GM18870 (cell line): ENCODE data around the gene CBX6.

ENCODE experiments used
- ATAC-seq: cut with Tn5 transposase; IDR thresholded peaks from one replicate; pipeline ENCODE4 v1.9.1; 2021; ENCODE audit warnings: moderate library complexity; ENCODE audit not compliant: unreplicated experiment

Gene CBX6

DNA sequence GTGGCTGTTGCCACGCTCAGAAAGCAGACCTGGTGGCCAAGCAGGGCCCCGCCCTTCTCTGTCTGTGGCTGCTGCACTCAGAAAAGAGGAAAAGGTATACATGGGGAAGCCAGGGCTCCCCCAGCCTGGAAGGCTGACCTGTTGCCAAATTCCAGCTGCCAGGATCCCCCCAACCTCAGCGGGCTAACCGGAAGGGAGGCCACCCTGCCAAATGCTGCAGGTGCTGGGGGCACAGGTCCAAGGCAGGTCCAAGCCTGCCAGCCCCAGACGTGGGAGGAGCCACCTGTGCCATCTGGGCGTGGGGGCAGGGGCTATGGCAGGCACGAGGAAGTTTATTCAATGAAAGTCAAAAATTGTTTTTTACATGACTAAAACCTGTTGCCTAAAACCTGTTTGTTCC lies 30.8 kb downstream of the CBX6 start:
- ATAC-seq, result no peak

- no peak for ATAC-seq
Observed at GRCh38 chr22:38840129-38840528, 31.9 kb downstream of the CBX6 start.

GRCh38 chr22:38839686-38840085 lies 32.3 kb downstream of the CBX6 start:
- no peak for ATAC-seq

GRCh38 chr22:38837414-38837928 lies 34.5 kb downstream of the CBX6 start:
- no peak for ATAC-seq

- no peak for ATAC-seq
Observed at GRCh38 chr22:38835888-38836301, 36.1 kb downstream of the CBX6 start.

DNA sequence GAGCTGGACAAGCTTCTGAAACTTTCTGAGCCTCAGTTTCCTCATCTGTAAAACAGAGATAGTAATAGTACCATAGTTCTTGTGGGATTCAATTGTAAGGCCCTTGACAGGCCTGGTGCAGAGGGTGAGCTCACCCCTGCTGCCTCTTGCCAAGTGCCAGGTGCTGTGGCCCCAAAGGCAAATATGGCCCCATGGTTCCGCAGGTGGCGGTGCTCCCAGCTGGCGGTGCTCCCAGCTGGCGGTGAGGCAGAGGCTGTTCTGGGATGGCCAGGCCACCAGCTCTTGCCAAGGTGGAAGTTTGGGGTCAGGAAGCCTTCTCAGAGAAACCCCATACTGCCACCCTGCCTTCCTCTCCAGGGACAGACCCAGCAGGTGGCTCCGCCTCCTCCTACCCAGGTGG lies 37.0 kb downstream of the CBX6 start:
- no peak for ATAC-seq

GRCh38 chr22:38834215-38834953 lies 37.6 kb downstream of the CBX6 start:
- no peak for ATAC-seq

GRCh38 chr22:38833061-38833460 lies 39.0 kb downstream of the CBX6 start:
- no peak for ATAC-seq

DNA sequence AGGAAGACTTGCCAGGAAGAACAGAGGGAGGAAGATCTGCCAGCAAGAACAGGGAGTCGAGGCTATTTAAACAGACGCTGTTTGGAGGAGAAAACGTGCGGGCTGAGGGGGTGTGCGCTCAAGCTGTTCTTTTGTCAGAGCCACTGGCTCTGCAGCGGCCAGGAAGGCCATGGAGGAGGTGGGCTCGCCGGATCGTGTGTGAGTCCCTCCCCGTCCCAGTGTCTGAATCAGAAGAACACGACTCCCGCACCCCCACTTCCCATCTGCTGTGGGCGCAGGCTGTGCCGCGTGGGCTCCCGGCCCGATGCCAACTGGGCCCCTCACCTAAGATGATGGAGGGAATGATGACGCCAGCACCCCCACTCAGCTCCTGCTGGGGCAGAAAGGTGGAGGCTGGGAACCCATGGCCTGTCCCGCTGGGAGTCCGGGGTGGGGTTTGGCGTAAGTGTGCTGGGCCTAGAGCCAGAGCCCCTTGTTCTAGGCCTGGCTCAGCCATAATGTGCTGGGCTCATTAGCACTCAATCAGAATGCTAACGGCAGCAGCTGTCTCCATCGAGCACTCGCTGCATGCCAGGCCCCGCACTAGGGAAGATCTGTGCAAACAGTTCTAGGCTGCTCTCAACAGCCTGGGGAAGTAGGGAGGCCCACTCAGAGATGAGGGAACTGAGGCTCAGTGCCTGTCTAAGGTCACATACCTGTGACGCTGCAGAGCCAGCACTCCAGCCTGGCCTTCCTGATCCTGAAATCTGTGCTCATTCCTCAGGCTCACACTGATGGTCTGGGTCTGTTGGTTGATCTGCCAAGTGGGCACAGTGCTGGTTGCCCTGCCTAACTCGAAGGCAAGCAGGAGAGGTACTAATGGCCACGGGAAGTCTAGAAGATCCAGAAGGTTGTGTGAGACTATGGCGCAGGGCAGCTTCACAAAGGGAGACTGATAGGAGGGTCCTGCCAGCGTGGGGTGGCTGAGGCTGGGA lies 39.7 kb downstream of the CBX6 start:
- ATAC-seq, result no peak

GRCh38 chr22:38831166-38831945 lies 40.7 kb downstream of the CBX6 start:
- ATAC-seq, result no peak

DNA sequence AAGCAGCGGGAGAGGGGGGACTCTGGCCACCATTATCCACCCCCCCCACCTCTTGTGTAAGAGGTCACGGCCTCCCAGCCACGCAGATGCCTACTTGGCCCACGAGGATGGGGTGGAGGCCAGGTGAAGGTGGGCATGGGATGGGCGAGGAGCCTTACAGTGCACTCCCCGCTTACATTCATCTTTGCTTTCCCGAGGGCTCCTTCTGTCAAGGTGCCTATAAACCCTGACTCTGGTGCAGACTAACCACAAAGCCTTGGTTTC lies 41.2 kb downstream of the CBX6 start:
- ATAC-seq, result no peak

- ATAC-seq, result no peak
Observed at GRCh38 chr22:38830026-38830844, 41.8 kb downstream of the CBX6 start.

GRCh38 chr22:38829485-38829884 lies 42.5 kb downstream of the CBX6 start:
- no peak for ATAC-seq

DNA sequence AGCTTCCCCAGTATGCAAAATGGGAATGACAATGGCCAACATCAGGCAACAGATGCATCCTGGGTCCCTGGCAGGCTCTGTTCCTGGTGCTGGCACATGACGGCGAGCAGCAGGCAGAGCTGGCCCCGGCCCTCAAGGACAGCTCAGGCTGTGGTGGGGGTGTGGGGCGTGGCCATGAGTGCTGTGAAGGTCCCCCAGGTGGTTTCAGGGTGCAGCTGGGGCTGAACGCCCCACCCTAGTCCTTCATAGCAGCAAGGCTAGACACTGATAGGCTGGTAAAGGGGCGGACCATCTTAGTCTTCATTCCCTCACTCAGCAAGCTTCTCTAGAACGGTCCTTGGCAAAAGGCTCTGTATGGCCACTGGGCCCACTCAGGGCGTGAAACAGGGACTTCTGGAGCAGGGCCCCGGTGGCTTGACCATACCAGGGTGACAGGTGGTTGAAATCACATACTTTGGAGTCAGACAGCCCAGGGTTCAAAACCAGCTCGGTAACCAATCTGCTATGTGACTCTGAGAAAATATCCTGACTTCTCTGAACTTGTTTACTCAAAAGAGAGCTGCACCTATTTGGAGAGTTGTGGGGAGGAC lies 43.3 kb downstream of the CBX6 start:
- no peak for ATAC-seq

DNA sequence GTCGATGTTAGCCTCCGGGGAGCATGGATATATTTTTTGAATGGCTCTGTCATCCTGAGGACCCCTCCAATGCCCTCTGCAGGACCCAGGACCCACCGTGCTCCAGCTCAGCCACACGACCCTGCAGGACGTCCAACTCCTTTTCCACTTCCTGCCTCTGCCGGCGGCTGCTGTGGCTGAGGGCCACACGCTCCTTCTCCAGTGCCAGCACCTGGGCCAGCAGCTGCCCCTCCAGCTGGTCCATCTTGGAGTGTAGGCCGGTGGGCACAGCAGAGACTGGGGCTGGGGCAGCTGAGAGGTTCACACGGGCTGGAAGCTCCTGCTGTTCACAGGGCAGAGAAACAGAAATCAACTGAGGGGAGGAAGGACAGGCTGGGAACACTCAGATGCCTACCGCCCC lies 43.8 kb downstream of the CBX6 start:
- no peak for ATAC-seq

GRCh38 chr22:38827510-38827909 lies 44.5 kb downstream of the CBX6 start:
- no peak for ATAC-seq

DNA sequence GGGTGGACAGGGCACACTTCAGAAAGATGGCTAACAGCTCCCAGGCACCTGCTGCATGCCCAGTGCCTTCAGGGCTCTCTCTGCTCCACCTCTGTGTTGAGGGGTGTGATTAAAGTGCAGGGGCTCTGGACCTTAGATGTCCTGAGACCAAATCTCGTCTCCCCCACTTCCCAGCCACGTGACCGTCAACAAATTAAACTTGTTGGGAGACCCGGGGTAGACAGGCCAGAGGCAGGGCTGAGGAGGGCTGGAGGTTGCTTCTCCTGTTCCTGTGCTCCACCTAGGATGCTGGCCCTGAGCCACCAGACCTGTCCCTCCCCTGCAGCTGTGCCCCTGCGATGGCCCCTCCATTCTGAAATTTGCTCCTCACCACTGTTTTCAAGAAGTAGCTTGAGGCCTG lies 45.2 kb downstream of the CBX6 start:
- ATAC-seq, result no peak

GRCh38 chr22:38826386-38826785 lies 45.6 kb downstream of the CBX6 start:
- ATAC-seq, result no peak

DNA sequence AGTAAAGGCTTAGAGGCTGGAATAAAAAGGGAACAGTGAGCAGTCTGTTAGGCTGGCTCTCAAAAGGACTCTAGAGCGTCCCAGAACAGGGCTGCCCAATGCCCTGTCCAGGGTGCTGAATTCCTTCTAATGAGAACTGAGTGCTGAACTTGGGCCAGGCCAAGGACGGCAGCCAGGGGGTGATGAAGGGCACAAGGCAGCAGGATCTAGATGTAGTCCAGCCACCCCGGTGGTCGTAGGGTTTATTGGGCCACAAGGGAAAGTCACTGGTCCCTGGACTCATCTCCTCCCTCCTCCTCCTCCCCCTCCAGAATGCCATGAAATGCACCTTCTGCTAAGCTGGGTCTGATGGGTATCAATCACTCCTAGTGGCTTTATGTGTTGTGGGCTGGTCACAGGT lies 47.4 kb downstream of the CBX6 start:
- no peak for ATAC-seq

- no peak for ATAC-seq
Observed at GRCh38 chr22:38823637-38824036, 48.4 kb downstream of the CBX6 start.
